RWPE2 (cell line): ENCODE results near the gene NFXL1.

Source experiments
- ATAC-seq: fragments of 200-7000 bp; cut with Tn5 transposase; 3 replicates; pipeline ENCODE4 v1.9.1; 2021; ENCODE audit warnings: low read depth
- DNase-seq: peaks from one replicate; pipeline ENCODE4 v3.0.0-alpha.2; 2020; ENCODE audit warnings: low spot score
- H3K27ac ChIP-seq: fragments of 450-650 bp; 2 replicates; pipeline ENCODE4 v1.5.1; 2017; ENCODE audit warnings: mild to moderate bottlenecking; ENCODE audit not compliant: poor library complexity, severe bottlenecking
- H3K27me3 ChIP-seq: fragments of 250-450 bp; sonication (Bioruptor Pico); 2 replicates; pipeline ENCODE4 v1.5.1; 2021; ENCODE audit warnings: mild to moderate bottlenecking, moderate library complexity; ENCODE audit not compliant: insufficient read depth, poor library complexity, severe bottlenecking
- H3K36me3 ChIP-seq: fragments of 250-450 bp; sonication (Bioruptor Pico); 2 replicates; pipeline ENCODE4 v1.5.1; 2020; ENCODE audit warnings: low read depth, mild to moderate bottlenecking, moderate library complexity
- H3K4me1 ChIP-seq: fragments of 250-450 bp; sonication (Bioruptor Pico); 2 replicates; pipeline ENCODE4 v1.5.1; 2021; ENCODE audit warnings: mild to moderate bottlenecking, moderate library complexity; ENCODE audit not compliant: insufficient read depth, poor library complexity, severe bottlenecking
- H3K4me3 ChIP-seq: fragments of 250-450 bp; sonication (Bioruptor Pico); 2 replicates; pipeline ENCODE4 v1.5.1; 2021; ENCODE audit warnings: mild to moderate bottlenecking, moderate library complexity; ENCODE audit not compliant: severe bottlenecking
- H3K9me3 ChIP-seq: fragments of 250-450 bp; sonication (Bioruptor Pico); 2 replicates; pipeline ENCODE4 v1.5.1; 2021; ENCODE audit warnings: mild to moderate bottlenecking, moderate library complexity; ENCODE audit not compliant: severe bottlenecking
- CTCF ChIP-seq: fragments of 450-650 bp; IDR thresholded peaks from one replicate; pipeline ENCODE4 v1.5.1; 2017; ENCODE audit warnings: mild to moderate bottlenecking, moderate library complexity; ENCODE audit not compliant: poor library complexity, severe bottlenecking

NFXL1 gene

GRCh38 chr4:47876310-47876709 lies 38.1 kb downstream of the NFXL1 start:
- Histone ChIP-seq H3K9me3 (peaks cover 5% of the 10 kb centered on the region), H3K27ac (no peak overlapping the region), H3K4me3 (no peak overlapping the region), H3K36me3 (peaks cover 91% of the 10 kb centered on the region), H3K27me3 (no peaks in the 10 kb centered on the region), H3K4me1 (no peaks in the 10 kb centered on the region)
- DNase-seq (no peak), ATAC-seq (no peak)
- no peak for TF ChIP-seq CTCF

GRCh38 chr4:47873877-47874541 lies 40.4 kb downstream of the NFXL1 start:
- no peak for TF ChIP-seq CTCF
- DNase-seq (no peak), ATAC-seq (no peak)
- Histone ChIP-seq H3K9me3 (peaks cover 5% of the 10 kb centered on the region), H3K4me3 (no peak overlapping the region), H3K27ac (no peak overlapping the region), H3K36me3 (peaks cover 90% of the 10 kb centered on the region), H3K4me1 (peaks cover 4% of the 10 kb centered on the region), H3K27me3 (no peaks in the 10 kb centered on the region)

GRCh38 chr4:47863486-47863885 lies 50.9 kb downstream of the NFXL1 start:
- peaks cover 58% of the 10 kb centered on the region for H3K36me3 ChIP-seq
- H3K4me3 ChIP-seq, result no peak overlapping the region
- DNase-seq (no peak), ATAC-seq (no peak)
- peaks cover 6% of the 10 kb centered on the region for H3K4me1 ChIP-seq
- H3K27me3 ChIP-seq, result no peaks in the 10 kb centered on the region
- H3K27ac ChIP-seq, result no peak overlapping the region
- no peaks in the 10 kb centered on the region for H3K9me3 ChIP-seq
- no peak for TF ChIP-seq CTCF

- H3K4me3 ChIP-seq, result no peak overlapping the region
- H3K27me3 ChIP-seq, result no peaks in the 10 kb centered on the region
- TF ChIP-seq CTCF, result no peak
- H3K36me3 ChIP-seq, result peaks cover 64% of the 10 kb centered on the region
- H3K27ac ChIP-seq, result no peak overlapping the region
- ATAC-seq, result peak; percentile 73; the same call in 1 of the 3 replicates
- DNase-seq, result no peak
- H3K4me1 ChIP-seq, result peaks cover 6% of the 10 kb centered on the region
- no peaks in the 10 kb centered on the region for H3K9me3 ChIP-seq
These were observed 52.1 kb downstream of the NFXL1 start for GRCh38 chr4:47862297-47862696.

- Histone ChIP-seq H3K4me1 (peaks cover 6% of the 10 kb centered on the region), H3K27ac (no peak overlapping the region), H3K27me3 (no peaks in the 10 kb centered on the region), H3K9me3 (no peaks in the 10 kb centered on the region), H3K36me3 (peaks cover 77% of the 10 kb centered on the region), H3K4me3 (no peak overlapping the region)
- DNase-seq (no peak), ATAC-seq (no peak)
- TF ChIP-seq CTCF, result no peak
These were observed 54.1 kb downstream of the NFXL1 start for GRCh38 chr4:47860305-47860704.
